Cortex of kidney (tissue), 1 donor: ENCODE data around the gene EXOC6B.

Source experiments
- DNase-seq: peaks from one replicate; lab custom pipeline; 2025; lab: John Stamatoyannopoulos, UW

EXOC6B gene

DNA sequence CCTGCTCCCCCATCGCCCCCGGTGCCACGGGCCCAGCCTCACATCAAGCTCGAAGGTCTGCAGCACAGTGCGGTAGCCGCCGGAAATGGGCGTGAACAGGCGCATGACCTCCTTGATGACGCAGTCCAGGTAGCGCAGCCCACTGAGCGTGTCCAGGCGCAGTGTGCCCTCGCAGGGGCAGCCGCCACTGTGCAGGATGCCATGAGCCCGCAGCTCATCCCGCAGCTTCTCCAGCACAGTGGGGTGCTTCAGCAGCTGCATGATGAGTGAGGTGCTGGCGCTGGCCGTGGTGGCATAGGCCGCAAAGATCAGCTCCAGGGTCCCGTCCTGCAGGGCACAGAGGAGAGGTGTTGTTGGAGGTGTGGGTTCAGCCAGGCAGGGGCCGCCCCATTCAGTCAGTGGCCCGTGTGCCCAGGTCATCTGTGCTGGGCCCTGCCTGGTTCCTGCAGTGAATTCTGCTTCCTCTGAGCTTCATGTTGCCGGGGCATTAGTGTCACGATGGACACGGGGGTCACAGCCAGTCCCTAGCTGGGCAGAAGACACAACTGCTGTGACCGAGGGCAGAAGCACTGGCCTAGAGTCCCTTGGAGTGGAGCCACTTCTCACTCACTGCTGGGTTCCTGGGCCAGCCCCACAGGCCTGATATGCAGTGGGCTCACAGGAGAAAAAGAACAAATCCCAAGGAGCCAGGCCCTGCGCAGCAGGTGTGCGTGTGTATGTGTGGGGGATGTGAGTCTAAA, 692.7 kb downstream of the EXOC6B start:
- DNase-seq: no peak

DNA sequence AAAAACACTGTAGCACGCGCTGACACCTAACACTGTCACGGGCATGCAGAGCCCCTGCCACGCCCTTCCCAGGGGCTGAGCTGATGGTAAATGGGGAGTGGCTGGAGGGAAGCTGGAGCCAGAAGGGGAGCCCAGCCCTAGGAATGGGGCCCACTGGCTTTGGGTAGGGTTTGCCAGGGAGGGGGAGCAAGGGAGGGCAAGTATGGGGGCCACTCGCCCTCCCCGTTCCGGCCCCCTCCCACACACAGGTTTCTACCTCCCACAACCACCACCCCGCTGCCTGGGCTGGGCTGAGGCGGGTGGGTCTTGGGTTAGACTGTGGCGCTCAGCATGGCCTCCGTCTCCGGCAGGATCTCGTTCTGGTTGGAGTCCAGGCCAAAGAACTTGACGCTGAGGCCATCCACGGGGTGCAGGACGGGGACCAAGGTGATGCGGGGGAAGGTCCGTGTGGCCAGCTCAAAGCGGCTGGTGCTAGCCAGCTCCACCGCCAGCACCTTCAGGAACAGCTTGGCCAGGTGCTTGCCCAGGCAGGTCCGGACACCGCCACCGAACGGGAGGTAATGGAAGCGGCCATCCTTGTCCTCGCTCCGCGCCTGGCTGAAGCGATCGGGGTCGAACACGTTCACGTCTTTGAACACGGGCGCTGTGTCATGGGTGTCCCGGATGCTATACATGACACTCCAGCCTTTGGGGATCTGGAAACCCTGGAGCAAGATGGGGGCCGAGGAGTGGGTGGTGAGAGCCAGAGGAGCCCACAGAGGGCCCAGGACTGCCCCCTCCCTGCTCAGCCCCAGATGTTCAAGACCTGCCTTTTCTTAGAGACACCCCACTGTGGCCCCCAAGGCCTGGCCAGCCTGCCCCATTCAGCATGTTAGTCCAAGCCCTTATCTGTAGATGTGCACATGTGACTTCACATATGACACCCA, 693.7 kb downstream of the EXOC6B start:
- no peak for DNase-seq

DNA sequence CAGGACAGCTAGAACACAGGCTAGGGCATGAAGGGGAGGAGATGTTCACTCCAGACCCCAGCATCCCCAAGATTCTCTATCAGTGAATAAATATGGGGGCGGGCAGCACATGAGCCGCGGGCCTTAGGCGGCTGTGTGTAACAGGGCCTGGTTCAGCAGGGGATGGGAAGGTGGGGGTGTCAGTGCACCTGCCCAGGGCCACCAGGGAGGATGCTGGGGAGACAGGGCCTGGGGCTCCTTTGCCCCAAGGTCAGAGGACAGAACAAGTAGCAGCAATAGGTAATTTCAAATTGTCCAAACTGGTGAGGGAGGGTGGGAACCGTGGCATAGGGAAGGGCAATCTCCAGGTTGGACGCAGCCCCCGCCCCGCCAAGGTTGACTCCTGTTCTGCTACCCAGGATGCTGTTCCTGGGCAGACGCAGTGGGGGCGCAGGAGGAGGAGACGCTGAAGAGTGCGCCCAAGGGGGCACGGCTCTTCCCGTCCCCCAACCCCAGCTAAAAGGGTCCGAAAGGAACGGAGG, 694.4 kb downstream of the EXOC6B start:
- no peak for DNase-seq

DNA sequence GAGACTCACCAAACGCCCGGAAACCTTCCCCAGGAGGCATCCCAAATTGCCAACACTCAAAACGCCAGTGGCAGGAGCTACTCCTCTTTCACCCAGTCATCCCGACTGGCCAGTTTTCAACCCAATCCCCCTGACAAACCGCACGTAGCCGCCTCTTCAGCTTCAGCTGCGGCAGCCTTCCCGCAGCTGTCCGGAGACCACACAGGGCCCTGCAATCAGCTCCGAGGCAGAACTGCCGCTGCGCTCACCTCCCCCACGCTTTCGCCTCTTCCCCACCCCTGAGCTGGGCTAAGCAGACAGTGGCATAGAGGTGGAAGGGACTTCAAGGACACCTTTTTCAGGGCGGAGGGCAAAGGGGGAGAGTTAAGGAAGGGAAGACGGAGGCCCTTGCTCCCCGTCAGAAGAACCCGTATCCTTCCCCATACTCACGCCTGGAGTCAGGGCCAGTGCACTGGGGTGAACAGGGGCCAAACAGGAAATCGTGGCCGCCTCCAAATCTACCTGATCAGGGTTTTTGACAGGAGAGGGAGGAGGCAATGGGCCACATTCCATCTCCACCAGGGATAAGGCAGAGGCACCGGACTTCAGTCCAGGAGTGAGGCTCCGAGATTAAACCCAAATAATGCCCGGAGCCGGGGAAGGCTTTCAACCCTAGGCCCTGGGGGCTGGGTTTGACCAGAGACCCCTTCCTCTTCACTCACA, 695.0 kb downstream of the EXOC6B start:
- no peak for DNase-seq

DNA sequence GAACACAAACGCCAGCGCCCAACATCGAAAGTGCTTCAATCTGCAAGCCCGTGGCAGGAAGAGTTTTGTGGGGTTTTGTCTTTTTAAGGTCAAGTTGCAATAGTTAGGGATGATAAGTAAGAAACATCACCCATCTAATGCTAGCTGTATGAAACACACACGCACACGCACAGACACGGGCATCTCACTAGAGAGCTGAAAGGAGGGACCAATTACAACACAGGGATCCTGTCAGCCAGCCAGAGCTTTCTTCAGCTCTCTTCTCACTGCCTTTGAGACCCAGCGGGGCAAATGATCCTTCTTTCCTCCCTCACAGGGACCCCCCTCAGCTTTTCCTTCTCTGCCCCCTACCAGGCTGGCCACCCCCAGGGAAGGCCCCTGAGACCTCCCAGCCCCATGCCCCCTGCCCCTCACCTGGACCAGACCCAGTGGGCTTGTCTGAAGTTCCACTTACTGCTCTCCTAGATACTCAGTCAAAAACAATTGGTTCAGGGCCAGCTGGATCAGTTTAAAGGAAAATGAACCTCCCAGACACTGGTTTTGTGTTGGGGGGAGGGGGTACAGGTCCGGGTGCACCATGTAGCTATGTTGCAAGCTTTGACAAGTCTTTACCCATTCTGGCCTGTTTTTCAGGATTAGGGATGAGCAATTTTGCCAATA, 696.0 kb downstream of the EXOC6B start:
- DNase-seq: no peak

DNA sequence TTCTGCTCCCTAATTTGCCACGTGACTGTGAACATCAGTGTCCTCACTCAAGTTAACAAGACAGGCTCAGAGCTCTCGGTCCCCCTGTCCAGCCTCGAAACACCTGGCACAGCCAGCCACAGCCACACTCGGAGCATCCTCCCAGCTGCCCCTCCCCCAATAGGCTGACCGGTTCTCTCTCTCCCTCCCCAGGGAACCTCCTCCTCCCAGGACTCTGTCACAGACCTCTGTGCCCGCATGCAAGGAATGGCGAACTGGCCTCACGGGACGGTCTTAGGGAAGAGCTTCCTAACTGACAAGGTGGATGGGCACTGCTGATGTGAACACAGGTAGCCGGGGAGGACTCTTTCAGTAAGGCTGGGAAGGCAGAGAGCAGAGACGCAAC, 697.0 kb downstream of the EXOC6B start:
- DNase-seq: no peak

DNA sequence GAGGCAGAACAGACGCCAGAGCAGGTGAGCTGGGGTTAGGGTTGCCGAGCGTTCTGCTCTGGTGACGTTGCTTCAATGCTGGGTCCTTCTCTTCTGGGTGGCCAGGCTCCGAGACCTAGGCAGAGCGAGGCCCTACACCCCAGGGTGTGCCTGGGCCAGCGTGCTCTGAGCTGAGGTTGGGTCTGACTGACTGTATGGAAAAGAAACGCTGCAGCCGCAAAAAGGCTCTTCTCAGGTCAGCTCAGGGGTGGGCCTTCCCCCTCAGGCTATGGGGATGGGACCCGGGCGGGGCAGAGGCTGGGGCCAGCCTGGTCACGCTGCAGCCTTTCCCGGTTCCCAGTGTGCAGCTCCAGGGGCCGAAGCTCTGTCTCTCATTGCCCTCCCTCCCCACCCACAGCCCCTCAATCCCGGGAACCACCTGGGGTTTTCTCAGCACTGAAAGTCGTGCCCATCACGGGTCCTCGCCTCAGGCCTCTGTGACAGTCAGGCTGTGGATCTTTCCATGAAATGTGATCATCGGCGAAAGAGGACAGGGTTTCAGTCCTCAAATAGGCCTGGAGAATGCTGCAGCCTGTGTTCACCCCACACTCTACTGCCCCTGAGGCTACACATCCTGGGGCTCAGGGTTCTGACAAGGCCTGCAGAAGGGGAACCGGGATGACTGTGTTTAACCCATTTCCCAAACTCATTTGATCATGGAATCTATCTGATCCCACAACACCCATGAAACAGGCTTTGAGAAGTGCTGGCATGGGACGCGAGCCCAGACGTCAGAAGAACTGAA, 697.6 kb downstream of the EXOC6B start:
- DNase-seq: no peak

DNA sequence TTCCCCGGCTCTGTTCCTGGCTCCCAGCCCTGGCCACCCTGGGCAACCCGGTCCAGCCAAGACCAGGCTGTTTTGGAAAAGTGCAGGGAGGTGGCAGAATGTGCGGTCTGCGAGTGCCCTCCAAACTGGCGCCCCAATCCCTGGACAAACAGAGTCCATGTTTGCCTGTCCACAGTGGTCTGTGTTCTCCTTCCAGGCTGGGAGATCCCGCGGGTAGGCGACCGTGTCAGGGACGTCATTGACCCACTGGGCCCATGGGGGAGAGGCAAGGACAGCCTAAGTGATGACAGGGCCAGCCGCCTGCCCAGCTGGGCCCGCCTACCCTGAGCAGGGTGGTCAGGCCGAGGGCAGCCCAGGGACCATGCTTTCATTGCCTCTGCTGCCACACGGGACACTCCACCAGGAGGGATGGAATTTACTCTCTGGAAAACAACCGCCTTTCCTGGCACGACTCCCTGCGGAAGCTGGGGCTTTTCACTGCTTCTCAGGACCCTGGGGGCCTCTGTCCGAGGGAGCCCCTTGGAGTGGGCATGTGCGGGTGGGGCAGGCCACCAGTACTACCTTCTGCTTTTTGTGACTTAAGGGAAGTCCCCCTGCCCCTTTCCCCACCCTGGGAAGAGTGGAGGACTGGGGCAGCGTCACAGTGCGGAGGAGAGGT, 698.3 kb downstream of the EXOC6B start:
- DNase-seq: no peak

DNA sequence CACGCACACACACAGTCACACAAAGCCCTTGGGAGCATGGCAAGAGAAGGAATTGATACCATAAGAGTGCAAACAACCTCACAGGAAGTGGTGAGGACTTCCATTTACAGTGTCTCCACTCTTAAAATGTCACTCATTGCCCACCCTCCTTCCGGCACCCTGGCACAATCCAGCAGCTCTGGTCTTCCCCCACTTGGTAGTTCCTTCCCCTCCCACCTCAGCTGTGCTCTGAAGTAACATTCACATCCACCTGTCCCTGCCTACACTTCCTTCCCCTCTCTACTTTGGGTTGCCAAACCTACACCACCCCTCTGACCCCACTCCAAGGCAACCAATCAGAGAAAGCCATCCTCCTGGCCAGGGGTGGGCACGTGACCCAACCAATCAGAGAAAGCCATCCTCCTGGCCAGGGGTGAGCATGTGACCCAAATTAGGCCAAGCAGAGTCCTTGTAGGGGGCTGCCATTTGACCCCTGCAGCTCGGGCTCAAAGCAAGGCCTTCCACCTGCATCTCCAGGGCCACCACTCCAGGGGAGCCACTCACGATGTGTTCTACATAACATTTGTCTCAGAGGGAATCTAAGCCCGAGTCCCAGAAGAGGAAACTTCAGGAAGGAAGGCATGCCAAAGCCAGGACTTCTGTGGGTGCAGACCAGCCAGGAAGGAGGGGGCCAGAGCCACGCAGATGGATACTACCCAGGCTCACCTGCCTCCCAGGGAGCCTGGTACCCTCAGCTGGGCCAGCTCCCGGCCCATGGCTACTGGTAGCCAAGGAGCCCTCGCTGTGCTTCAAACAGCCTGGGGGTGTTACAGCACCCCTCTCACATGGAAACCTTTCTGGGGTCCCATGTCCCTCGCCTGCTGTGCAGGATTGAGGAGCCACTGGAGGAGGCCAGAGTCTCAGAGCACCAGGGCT, 699.4 kb downstream of the EXOC6B start:
- DNase-seq: no peak
